ENCODE data around the gene HLCS.
A peak's percentile ranks its signal among the peaks of the same experiment; 100 is the strongest.

Gene HLCS

DNA sequence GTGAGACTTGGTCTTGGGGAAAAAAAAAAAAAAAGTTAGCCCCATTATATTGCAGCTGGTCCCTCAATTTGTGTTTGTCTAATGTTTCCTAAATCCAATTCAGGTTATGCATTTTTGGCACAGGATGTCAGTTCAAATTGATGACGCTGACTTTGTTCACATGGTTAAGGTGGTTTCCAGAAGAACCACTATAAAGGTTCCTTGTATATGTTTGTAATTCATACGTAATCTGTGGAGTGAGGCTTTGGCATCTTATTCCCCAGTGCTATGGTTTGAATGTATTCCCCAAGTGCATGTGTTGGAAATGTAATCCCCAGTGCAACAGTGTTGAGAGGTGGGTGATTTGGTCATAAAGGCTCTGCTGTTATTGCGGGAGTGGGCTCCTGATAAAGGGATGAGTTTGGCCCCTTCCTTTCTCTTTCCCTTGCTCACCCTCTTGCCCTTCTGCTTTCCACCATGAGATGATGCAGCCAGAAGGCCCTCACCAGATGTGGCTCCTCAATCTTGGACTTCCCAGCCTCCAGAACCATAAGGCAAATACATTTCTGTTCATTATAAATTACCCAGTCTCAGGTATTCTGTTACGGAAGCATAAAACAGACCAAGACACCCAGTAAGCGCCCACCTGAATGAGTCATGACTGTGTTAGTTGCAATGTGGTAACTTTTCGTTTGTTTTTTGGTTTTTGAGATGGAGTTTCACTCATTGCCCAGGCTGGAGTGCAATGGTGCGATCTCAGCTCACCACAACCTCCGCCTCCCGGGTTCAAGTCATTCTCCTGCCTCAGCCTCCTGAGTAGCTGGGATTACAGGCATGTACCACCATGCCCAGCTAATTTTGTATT is 19.5 kb upstream of the HLCS start:
- no peak for DNase-seq

DNA sequence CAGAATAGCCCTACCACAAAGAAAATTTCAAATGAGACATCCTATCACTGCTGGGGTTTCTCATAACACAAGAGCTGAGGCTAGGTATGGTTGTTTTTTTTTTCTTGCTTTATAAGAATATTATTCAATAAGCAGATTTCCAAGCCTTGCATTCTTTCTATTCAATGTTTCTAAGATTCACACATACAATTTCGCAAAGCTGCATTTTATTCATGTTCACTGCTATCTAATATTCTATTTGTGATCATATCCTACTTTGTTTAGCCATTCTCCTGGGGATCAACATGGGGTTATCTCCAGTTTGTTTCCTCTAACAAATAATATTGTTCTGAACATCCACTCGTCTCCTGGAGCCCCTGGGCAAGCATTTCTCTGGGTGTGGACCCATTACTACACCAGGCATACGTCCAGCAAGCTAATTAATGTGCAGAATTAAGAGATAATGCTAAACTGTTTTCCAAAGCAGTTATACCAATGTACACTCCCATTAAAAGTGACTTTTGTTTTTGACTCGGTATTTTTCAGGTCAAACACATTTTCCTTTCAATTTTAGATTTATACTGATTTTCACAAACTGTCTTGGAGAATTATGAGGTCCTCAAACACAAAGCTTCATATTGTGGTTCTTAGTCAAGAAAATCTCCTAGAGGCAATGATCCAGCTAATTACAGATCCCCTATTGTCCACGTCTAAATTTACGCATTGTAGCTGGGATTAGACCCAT is 15.7 kb upstream of the HLCS start:
- DNase-seq: no peak

DNA sequence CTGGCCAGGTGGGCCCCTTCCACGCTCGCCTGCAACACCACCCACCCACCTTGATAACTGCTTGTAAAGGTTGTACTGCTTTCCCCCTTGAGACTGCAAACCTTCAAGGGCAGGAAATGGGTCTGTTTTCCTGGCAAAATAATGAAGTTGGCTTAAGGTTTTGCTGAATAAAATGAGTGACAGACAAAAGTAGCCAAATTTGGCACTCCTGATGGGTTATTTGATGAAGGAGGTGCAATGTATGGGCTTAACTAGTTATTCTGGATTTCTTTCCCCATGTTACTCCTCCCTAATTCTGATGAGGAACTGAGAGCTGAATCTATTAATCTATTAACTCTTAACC is 14.6 kb upstream of the HLCS start:
- DNase-seq: no peak

DNA sequence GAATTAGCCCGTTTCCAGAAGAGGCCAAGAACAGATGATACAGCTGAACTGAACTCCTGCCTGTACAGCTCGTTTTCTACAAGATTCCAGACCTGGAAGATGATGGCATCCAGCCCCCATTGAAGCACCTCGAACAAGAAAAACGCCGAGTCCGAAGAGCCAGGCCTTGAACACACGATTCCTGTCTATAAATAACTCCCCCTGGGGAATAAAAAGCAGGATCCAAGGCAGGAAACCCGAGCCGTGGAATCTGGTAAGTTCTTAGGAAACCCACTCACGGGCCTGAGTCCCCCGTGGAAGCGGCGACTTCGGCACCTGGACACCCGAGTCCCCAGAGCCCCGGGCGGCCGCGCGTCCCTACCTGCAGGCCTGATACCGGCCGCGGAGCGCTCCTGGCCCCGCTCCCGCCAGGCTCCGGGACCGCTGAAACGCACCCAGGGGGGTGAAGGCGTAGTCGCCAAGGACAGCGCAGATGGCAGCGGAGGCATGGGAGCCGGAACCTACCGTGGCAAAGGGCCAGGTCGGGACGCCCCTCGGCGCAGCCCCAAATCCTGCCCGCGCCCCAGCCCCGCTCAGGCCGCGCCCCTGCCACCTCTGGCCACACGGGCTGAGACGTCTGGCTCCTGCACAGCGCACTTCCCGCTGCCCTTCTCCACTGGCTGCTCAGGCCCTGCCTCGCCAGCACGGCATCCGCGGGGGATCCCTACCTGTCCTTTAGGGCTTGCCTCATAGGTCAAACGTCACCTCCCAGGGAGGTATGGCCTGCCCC is 14.0 kb upstream of the HLCS start:
- no peak for DNase-seq

- peak; percentile 39 for DNase-seq
Measured at GRCh38 chr21:36976882-36977651, 10.6 kb upstream of the HLCS start.

- DNase-seq: no peak
Measured at GRCh38 chr21:36976228-36976861, 9.9 kb upstream of the HLCS start.

GRCh38 chr21:36974851-36975192 is 8.4 kb upstream of the HLCS start:
- DNase-seq: no peak

- no peak for DNase-seq
Measured at GRCh38 chr21:36973986-36974850, 7.7 kb upstream of the HLCS start.

DNA sequence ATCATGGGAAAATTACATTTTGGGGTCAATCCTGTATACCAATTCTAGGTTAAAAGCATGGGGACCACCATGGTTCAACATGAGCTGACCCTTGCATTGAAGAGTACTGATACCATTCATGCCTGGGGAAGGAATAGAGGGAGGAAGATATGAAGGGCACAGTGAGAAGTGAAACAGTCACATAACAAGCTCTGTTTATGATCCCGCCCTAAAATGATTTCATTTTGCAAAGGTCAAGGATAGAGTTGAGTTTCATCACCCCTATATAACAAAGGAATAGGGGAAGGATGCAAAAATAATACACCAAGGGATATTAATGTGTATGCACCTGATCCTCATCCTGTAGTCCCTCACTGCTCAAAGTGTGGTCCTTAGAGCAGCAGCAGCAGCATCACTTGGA is 2.5 kb upstream of the HLCS start:
- no peak for DNase-seq

DNA sequence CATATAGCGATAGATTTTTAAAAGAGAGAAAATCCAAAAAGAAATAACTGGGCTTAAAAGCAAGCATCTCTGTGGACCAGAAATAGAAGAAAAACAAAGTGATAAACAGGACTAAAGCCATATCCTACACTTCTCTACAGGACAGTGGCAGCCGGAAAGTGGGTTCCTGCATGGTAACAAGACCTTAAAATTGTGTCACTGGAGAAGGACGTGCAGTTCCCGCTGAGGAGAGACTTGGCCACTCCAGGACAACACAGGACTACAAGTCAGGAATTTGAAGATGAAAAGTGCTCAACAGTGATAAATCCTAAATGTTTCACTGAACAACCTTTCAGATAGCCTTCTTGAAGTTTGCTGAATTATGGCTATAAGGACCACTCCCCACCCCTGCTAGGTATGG is 1.9 kb upstream of the HLCS start:
- no peak for DNase-seq

GRCh38 chr21:36966821-36967768 is 626 bp upstream of the HLCS start:
- no peak for DNase-seq

DNA sequence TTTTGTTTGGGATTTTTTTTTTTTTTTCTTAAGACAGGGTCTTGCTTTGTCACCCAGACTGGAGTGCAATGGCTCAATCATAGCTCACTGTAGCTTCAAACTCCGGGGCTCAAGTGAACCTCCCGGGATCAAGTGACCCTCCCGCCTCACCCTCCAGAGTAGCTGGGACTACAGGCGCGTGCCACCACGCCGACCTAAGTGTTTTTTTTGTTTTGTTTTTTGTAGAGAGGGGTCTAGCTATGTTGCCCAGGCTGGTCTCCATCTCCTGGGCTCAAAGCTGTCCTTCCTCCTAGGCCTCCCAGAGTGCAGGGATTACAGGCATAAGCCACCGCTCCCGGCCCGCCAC is 776 bp downstream of the HLCS start:
- no peak for DNase-seq

DNA sequence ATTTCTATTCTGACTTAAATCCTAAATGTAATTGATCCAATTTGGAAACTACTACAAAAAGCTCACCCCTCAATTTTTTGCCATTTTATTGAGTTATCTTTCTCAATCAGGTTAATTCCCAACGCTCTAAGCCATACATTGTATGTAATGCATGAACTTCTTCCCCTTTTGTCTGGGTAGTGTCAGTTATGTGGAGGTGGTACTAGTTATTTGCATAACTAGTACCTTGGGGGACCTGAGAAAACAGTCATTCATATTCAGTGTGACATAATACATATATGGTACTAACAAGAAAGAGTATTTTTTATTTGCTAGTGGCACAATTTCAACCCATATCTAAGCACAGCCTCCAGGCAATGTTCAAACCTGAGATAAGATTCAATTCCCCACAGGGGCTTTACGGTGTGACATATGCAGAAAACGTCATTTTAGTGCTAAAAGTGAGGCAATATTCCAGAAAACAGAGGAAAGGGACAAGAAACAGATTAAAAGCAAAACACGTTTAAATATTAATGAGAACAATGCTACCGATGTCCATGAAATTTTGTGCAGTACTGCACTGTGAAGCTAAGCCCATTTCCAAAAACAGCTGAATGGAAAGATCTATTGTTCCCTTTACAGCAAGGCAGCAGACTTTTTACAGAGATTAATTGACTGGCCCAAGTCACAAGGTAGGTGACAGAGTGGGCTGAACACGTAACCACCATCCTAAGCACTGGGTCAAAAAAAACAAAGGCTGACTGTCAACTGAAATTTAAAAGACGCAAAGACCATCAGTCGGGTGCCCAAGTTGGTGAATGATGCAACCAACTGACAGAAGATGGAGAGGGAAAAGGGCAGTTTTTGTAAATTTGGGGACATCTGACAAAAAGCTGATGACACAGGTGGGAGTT is 1.4 kb downstream of the HLCS start:
- no peak for DNase-seq

DNA sequence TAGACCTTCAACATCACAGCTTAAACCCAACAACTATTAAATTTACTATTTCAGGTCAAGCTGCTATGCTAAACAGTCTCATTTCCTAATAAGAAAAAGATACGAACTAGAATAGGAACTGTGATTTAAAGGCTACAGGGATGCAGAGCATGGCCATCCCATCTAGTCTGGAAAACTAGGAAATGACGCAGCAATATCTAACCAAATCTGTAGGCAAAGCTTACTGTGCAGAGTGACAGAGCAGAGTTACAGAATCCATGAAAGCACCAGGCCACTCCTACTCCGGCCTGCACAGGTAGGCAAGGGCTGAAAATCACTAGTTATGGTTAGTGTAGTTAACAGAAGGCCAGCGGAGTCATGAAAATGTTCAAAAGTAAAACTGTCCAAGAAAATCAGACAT is 2.1 kb downstream of the HLCS start:
- DNase-seq: no peak

GRCh38 chr21:36962098-36962780 is 4.2 kb downstream of the HLCS start:
- no peak for DNase-seq

- DNase-seq: no peak
Measured at GRCh38 chr21:36960676-36961284, 5.7 kb downstream of the HLCS start.

DNA sequence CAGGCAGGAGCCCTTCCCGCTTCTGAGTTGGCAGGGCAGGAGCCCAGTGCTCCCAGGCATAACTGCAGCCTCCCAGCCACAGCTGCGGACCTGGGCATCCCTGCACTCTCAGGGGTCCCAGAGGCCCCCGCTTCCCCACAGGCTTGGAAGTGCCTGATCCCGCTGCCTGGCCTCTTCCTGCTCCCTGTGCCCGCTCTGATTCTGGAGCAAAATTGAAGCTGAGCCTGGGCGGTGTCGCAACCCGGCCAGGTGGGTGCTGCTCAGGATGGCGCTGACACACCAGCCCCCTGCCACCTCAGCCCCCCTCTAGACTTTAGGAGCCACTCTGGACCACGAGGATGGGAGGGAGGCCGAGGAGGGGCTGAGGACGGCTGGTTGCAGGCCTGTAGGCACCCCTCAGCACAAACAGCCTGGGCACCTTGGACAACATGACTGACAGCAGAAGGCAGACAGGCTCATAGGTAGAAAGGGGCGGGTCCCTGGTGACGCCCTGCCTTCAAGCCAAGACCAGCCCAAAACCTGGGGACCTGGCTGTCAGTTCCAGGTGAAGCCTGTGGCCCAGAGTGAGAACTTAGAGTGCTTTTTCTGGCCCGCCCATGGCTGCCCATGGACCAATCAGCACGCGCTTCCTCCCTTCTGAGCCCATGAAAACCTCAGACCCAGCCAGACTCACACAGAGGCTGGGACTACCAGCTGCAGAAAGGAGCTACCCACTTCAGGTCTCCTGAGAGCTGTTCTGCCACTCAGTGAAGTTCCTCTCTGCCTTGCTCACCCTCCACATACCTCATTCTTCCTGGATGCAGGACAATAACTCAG is 7.2 kb downstream of the HLCS start:
- DNase-seq: no peak

GRCh38 chr21:36955783-36956182 is 10.7 kb downstream of the HLCS start:
- no peak for DNase-seq
